GM12891 (cell line): ENCODE results near the gene FAHD2B.

ENCODE experiments used
- POLR2A ChIP-seq: IDR thresholded peaks from 2 replicates; pipeline ENCODE4 v1.6.1; 2011; ENCODE audit warnings: low read depth, low read length, control low read depth
- TAF1 ChIP-seq: IDR thresholded peaks from 2 replicates; pipeline ENCODE4 v1.6.1; 2011; ENCODE audit warnings: low read depth, low read length, control low read depth

DNA sequence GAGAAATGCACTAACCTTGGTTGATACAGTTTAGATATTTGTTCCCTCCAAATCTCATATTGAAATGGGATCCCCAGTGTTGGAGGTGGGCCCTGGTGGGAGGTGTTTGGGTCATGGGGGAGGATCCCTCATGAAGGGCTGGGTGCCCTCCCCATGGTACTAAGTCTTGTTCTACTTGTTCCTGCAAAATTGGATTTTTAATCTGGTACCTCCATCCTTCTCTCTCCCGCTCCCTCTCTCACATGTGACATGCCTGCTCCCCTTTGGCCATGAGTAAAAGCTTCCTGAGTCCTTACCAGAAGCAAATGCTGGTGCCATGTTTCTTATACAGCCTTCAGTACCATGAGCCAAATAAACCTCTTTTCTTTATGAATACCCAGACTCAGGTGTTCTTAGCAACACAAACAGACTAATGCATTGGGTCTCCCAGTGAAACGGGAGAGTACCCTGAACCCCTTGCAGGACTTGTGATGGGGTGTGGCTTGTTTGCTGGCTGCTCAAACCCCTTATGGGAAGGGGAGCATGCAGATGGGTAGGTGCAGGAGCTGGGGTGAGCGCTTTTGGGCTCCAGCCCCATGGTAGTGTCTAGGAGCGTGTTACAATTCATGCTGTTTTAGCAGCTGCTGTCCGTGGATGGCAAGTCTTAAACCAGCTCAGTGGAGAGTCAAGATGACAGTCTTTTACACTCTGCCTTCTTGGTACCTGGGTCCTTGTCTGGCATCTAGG is 27.2 kb downstream of the FAHD2B start:
- TF ChIP-seq POLR2A (no peak), TAF1 (no peak)
